NCI-H2107 (cell line): ENCODE data around the gene GTPBP3.
"Not testable (repeated sequence)": the region's sequence is repeated elsewhere in the genome, so short reads cannot be mapped to it uniquely, and the experiment has no call there.

Experiments used
- DNase-seq: peaks from one replicate; lab custom pipeline; 2025; lab: John Stamatoyannopoulos, UW

The GTPBP3 gene

GRCh38 chr19:17336872-17337674, at the start of gene GTPBP3:
GTPBP3 (plus strand) TSS chr19:17337553; CDS start chr19:17337612, 59 bp downstream.
- peak; percentile 94 for DNase-seq

GRCh38 chr19:17289489-17289888, 47.9 kb upstream of the GTPBP3 start:
- DNase-seq = no peak

GRCh38 chr19:17292301-17293074, 44.9 kb upstream of the GTPBP3 start:
- DNase-seq = no peak

GRCh38 chr19:17293605-17294004, 43.7 kb upstream of the GTPBP3 start:
- DNase-seq = no peak

- DNase-seq = no peak
Measured at GRCh38 chr19:17294051-17294891, 43.1 kb upstream of the GTPBP3 start.

- not testable (repeated sequence) for DNase-seq
Measured at GRCh38 chr19:17295551-17295950, 41.8 kb upstream of the GTPBP3 start.

- no peak for DNase-seq
Measured at GRCh38 chr19:17296273-17296672, 41.1 kb upstream of the GTPBP3 start.

GRCh38 chr19:17296976-17297375, 40.4 kb upstream of the GTPBP3 start:
- DNase-seq = no peak

- no peak for DNase-seq
Measured at GRCh38 chr19:17300992-17301619, 36.2 kb upstream of the GTPBP3 start.

GRCh38 chr19:17302391-17303166, 34.8 kb upstream of the GTPBP3 start:
- DNase-seq = no peak

- peak; percentile 88 for DNase-seq
Measured at GRCh38 chr19:17303167-17303939, 34.0 kb upstream of the GTPBP3 start, which contains the start of gene ABHD8. ABHD8 (minus strand) TSS chr19:17303425; CDS start chr19:17301616, 1,809 bp downstream.

- no peak for DNase-seq
Measured at GRCh38 chr19:17303940-17304267, 33.4 kb upstream of the GTPBP3 start.

- DNase-seq = no peak
Measured at GRCh38 chr19:17304386-17305215, 32.8 kb upstream of the GTPBP3 start.

- DNase-seq = no peak
Measured at GRCh38 chr19:17305216-17305516, 32.2 kb upstream of the GTPBP3 start.

- DNase-seq = peak; percentile 97
Measured at GRCh38 chr19:17305517-17306284, 31.7 kb upstream of the GTPBP3 start, which contains the start of gene MRPL34. MRPL34 (plus strand) TSS chr19:17305872; CDS start chr19:17305893, 21 bp downstream.

- no peak for DNase-seq
Measured at GRCh38 chr19:17306285-17306714, 31.1 kb upstream of the GTPBP3 start.

GRCh38 chr19:17307876-17308377, 29.4 kb upstream of the GTPBP3 start:
- DNase-seq = no peak
